Measurements from ENCODE around the gene ACAP3.
A peak's percentile ranks its signal among the peaks of the same experiment; 100 is the strongest.

GRCh38 chr1:1298861-1299685 is 8.7 kb downstream of the ACAP3 start:
- TF ChIP-seq, protein P1, sequence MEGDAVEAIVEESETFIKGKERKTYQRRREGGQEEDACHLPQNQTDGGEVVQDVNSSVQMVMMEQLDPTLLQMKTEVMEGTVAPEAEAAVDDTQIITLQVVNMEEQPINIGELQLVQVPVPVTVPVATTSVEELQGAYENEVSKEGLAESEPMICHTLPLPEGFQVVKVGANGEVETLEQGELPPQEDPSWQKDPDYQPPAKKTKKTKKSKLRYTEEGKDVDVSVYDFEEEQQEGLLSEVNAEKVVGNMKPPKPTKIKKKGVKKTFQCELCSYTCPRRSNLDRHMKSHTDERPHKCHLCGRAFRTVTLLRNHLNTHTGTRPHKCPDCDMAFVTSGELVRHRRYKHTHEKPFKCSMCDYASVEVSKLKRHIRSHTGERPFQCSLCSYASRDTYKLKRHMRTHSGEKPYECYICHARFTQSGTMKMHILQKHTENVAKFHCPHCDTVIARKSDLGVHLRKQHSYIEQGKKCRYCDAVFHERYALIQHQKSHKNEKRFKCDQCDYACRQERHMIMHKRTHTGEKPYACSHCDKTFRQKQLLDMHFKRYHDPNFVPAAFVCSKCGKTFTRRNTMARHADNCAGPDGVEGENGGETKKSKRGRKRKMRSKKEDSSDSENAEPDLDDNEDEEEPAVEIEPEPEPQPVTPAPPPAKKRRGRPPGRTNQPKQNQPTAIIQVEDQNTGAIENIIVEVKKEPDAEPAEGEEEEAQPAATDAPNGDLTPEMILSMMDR (IDR thresholded peaks at IDR 0.05; ENCODE audit: low read depth, low read length), result no peak
- TF ChIP-seq POLR2A (IDR thresholded peaks at IDR 0.05; ENCODE audit: extremely low read depth, insufficient read length) (no peak), MYC (IDR thresholded peaks at IDR 0.05; ENCODE audit: low read depth, low read length) (no peak)
- TF ChIP-seq, protein P2, sequence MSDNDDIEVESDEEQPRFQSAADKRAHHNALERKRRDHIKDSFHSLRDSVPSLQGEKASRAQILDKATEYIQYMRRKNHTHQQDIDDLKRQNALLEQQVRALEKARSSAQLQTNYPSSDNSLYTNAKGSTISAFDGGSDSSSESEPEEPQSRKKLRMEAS (IDR thresholded peaks at IDR 0.05; ENCODE audit: low read depth, low read length), result peak; percentile 15; the same call in 1 of the 2 replicates
